GM12891 (cell line): Measurements from ENCODE around the gene PCARE.
"Not testable (repeated sequence)": the region's sequence is repeated elsewhere in the genome, so short reads cannot be mapped to it uniquely, and the experiment has no call there.

ENCODE experiments used
- POLR2A ChIP-seq: IDR thresholded peaks from 2 replicates; pipeline ENCODE4 v1.6.1; 2011; ENCODE audit warnings: low read depth, low read length, control low read depth
- POU2F2 ChIP-seq: IDR thresholded peaks from 2 replicates; pipeline ENCODE4 v1.6.1; 2011; ENCODE audit warnings: low read depth, mild to moderate bottlenecking, control low read depth, low read length, moderate library complexity

DNA sequence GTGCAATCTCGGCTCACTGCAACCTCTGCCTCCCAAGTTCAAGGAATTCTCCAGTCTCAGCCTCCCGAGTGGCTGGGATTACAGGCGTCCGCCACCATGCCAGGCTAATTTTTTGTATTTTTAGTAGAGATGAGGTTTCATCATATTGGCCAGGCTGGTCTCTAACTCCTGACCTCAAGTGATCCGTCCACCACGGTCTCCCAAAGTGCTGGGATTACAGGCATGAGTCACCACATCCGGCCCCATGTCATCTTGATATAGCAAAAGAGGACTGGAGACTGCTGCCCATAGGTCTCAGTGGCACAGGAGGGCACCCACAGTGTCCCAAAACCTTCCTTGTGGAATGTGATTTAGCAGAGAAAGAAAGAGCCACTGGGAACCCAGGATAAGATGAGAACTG is 16.0 kb upstream of the PCARE start:
- TF ChIP-seq POLR2A, POU2F2: not testable (repeated sequence)
